DOHH2 (cell line): ENCODE results near the gene CD96.

Experiments used
- CTCF ChIP-seq: fragments of 200-600 bp; sonication (generic); IDR thresholded peaks from one replicate; pipeline ENCODE4 v1.5.1; 2014; ENCODE audit warnings: antibody characterized with exemption, mild to moderate bottlenecking, low read depth, low read length; ENCODE audit not compliant: poor library complexity, severe bottlenecking
- EZH2phosphoT487 ChIP-seq: fragments of 200-600 bp; sonication (generic); IDR thresholded peaks from 2 replicates; pipeline ENCODE4 v1.6.1; 2017; ENCODE audit warnings: borderline replicate concordance, mild to moderate bottlenecking, antibody characterized with exemption, low read length, moderate library complexity, mixed read lengths

- TF ChIP-seq CTCF (no peak), EZH2phosphoT487 (no peak)
Measured at GRCh38 chr3:111653766-111654165, 111.8 kb downstream of the CD96 start.
